ENCODE measurements around the gene CYP2S1. TPM values are rescaled to one million over a fixed set of nuclear protein-coding genes. Genes with fewer than 3 reads are reported as not detected.
"Not testable (repeated sequence)": the region's sequence is repeated elsewhere in the genome, so short reads cannot be mapped to it uniquely, and the experiment has no call there.

CYP2S1 gene
- total RNA-seq, 1 donor: 2.1 TPM

DNA sequence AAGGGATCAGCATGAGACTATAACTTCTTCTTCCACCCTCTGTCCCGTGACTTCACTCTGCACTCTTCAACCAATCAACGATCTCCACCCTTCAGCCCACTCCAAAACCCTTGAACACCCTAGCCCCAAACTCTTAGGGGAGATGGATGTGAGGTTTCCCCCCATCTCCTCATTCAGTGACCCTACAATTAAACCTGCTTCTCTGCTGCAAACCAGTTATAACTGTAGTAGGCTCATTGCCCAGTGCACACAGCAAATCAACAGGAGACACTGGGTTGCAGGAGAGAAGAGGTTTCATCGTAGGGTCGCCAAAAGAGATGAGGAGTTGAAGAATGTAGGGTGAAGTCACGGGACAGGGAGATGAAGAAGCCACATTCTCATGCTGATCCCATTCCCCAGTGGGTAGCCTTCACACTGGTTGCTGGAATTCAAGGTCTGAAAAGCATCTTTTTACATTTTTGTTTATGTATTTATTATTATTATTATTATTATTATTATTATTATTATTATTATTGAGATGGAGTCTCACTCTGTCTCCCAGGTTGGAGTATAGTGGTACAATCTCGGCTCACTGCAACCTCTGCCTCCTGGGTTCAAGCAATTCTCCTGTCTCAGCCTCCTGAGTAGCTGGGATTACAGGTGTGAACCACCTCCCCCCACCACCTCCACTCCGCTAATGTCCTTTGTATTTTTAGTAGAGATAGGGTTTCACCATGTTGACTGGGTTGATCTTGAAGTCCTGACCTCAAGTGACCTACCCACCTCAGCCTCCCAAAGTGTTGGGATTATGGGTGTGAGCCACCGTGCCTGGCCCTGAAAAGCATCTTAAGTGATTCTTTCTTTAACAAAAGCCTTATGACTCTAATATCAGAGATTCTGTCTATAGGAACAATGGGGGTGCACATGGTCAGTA is 5.8 kb upstream of the CYP2S1 start:
- H3K9me3 ChIP-seq (ENCODE audit: low read depth, low read length): no peaks in the 10 kb centered on the region
- peaks cover 6% of the 10 kb centered on the region for H3K27me3 ChIP-seq (ENCODE audit: insufficient read depth, low read length)
- peaks cover 3% of the 10 kb centered on the region for H3K4me1 ChIP-seq (ENCODE audit: insufficient read depth, low read length)
- no peak overlapping the region for H3K4me3 ChIP-seq (ENCODE audit: low read length)

DNA sequence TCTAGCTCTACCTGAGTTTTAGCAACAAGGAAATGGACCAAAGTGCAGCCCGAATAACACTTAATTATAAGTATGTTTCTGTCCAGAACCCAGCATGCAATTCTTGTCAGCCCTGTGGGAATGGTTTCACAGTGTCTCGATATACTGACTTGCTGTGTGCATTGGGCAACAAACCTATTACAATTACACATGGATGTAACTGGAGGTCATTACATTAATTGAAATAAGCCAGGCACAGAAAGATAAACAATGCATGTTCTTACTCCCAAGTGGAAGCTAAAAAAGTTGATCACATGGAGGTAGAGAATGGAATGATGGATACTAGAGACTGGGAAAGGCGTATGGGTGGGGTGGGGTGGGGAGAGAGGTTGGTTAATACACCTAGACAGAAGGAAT is 5.1 kb upstream of the CYP2S1 start:
- H3K9me3 ChIP-seq (ENCODE audit: low read depth, low read length): no peaks in the 10 kb centered on the region
- H3K4me3 ChIP-seq (ENCODE audit: low read length): no peak overlapping the region
- H3K27me3 ChIP-seq (ENCODE audit: insufficient read depth, low read length): peaks cover 13% of the 10 kb centered on the region
- peaks cover 10% of the 10 kb centered on the region for H3K4me1 ChIP-seq (ENCODE audit: insufficient read depth, low read length)

DNA sequence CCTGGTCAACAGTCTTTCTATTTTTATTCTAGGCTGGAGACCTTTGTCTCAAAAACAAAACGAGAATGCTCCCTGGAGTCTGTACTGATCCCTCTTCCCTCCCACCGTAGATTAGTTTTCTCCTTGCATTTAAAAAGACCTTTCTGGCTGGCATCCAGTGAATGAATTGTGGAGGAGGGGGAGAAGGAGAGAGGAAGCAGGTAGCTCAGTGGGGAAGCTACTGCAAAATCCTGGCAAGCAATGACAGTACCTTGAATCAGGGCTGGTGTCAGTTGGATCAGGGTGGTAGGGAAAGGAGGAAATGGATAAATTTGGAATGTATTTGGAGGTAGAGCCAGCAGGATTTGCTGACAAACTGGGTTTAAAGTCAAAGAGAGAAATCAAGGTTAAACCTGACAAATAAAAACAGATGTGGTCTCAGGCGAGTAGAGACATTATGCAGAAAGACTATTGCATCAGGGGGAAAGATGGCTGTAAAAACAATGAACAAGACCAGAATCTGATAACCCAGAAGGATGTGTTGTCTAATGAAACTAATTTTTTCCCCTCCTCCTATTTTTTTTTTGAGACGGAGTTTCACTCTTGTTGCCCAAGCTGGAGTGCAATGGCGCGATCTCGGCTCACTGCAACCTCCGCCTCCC is 3.5 kb upstream of the CYP2S1 start:
- Histone ChIP-seq H3K9me3 (ENCODE audit: low read depth, low read length) (no peaks in the 10 kb centered on the region), H3K27me3 (ENCODE audit: insufficient read depth, low read length) (peaks cover 18% of the 10 kb centered on the region), H3K4me1 (ENCODE audit: insufficient read depth, low read length) (peaks cover 25% of the 10 kb centered on the region), H3K4me3 (ENCODE audit: low read length) (no peak overlapping the region)

DNA sequence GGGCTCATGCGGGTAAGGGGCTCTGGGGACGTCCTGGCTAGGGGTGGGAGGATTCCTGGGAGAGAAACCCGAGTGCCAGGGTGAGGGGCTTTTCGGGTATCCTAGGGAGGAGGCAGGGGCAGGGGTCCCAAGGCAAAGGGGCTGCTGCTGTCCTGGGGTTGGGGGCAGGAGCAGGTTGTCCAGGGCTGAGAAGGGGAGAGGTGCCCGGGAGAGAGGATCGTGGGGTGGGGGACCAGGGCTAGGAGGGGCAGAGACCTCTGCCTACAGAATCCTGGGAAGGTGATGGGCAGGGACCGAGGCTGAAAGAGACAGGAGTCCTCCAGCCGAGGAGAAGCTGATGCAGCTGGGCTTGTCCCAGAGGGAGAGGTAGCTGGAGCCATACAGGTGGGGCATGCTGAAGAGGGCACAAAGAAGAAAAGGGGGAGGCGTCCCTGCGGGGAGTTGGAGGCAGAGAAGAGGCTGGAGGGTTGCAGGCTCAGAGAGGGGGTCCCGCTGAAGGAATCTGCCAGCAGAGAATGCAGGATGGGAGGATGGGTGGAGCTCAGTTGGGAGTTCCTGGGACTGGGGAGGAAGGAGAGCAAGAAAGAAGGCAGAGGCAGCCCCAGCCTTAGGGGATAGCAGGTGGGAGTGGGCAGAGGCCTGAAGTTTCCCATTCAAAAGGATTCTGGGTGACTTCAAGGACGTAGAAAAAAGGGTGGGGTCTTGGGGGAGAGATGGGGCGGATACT is 574 bp downstream of the CYP2S1 start:
- peaks cover 18% of the 10 kb centered on the region for H3K27me3 ChIP-seq (ENCODE audit: insufficient read depth, low read length)
- H3K4me1 ChIP-seq (ENCODE audit: insufficient read depth, low read length): peaks cover 41% of the 10 kb centered on the region
- H3K9me3 ChIP-seq (ENCODE audit: low read depth, low read length): no peaks in the 10 kb centered on the region
- H3K4me3 ChIP-seq (ENCODE audit: low read length): peak overlapping the region; percentile 25

DNA sequence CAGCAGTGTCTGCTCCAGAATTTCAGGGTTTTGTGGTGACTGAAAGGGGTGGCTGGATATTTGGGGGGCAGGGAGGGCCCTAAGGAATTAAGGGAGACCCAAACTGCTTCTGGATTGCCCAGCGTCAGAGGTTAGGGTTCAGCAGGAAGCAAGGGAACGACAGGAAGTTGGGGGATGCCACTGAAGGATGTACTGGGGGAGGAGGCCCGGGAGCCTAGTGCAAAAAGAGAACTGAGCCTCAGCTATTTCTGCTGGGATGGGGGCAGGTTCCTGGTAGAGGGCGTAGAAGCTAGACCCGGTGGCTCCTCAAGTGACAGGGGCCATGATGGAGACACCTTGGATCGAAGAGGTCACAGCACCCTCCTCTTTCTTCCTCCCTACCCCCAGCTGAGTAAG is 1.1 kb downstream of the CYP2S1 start:
- Histone ChIP-seq H3K9me3 (ENCODE audit: low read depth, low read length) (no peaks in the 10 kb centered on the region), H3K27me3 (ENCODE audit: insufficient read depth, low read length) (peaks cover 18% of the 10 kb centered on the region), H3K4me3 (ENCODE audit: low read length) (no peak overlapping the region), H3K4me1 (ENCODE audit: insufficient read depth, low read length) (peaks cover 41% of the 10 kb centered on the region)

DNA sequence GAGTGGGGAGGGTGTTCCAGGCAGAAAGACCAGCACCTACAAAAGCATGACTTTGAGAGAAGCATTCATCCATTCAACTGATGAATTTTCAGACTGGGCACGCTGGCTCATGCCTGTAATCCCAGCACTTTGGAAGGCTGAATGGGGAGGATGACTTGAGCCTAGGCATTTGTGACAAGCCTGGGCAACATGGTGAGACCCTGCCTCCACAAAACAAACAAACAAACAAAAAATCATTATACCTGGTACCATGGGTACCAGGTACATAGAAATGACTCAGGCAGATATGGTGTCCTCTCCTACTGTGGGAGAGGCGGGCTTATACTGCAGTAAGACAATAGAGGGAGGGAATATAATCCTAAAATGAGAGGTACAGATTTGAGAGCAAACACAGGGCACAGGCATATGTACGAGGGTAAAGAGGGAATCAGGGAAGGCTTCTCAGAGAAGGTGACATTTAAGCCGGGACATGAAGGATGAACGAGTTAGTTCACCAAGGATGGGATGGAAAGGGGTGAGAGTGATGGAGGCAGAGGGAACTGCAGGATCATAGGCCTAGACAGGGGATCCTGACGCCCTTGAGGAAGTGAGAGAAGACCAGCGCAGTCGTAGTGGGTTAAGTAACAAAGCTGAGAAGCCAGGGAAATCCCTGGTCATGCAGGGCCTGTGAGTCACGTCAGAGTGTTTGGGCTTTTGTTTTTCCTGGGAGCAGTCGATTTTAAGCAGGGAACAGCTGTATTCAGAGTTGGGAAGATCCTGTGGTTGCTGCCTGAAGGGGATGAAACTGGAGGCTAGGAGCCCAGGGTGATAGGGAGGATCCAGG is 2.9 kb downstream of the CYP2S1 start:
- peaks cover 41% of the 10 kb centered on the region for H3K4me1 ChIP-seq (ENCODE audit: insufficient read depth, low read length)
- peaks cover 18% of the 10 kb centered on the region for H3K27me3 ChIP-seq (ENCODE audit: insufficient read depth, low read length)
- no peaks in the 10 kb centered on the region for H3K9me3 ChIP-seq (ENCODE audit: low read depth, low read length)
- H3K4me3 ChIP-seq (ENCODE audit: low read length): no peak overlapping the region

DNA sequence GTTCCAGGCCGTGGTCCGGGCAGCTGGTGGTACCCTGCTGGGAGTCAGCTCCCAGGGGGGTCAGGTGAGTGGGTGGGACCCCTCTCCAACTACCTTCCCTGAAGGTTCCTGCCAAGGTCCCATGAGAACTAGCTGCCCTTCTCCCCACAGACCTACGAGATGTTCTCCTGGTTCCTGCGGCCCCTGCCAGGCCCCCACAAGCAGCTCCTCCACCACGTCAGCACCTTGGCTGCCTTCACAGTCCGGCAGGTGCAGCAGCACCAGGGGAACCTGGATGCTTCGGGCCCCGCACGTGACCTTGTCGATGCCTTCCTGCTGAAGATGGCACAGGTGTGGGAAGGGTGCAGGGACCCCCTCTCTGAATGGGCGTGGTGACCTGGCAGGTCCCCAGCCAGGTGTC is 5.5 kb downstream of the CYP2S1 start:
- H3K4me3 ChIP-seq (ENCODE audit: low read length): no peak overlapping the region
- peaks cover 26% of the 10 kb centered on the region for H3K4me1 ChIP-seq (ENCODE audit: insufficient read depth, low read length)
- H3K9me3 ChIP-seq (ENCODE audit: low read depth, low read length): no peaks in the 10 kb centered on the region
- H3K27me3 ChIP-seq (ENCODE audit: insufficient read depth, low read length): no peaks in the 10 kb centered on the region

DNA sequence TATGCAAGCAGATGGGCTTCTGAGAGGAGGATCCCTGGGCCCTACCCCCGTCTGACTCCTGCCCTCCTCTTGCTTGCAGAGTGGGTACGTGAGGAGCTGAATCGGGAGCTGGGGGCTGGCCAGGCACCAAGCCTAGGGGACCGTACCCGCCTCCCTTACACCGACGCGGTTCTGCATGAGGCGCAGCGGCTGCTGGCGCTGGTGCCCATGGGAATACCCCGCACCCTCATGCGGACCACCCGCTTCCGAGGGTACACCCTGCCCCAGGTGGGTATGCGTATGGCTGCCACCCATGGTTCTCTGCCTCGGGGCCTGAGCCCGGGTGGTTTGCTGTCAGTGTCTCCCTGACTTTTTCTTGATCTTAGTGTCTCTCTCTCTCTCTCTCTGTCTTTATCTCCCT is 10.4 kb downstream of the CYP2S1 start:
- H3K4me3 ChIP-seq (ENCODE audit: low read length): no peak overlapping the region
- H3K4me1 ChIP-seq (ENCODE audit: insufficient read depth, low read length): no peaks in the 10 kb centered on the region
- H3K9me3 ChIP-seq (ENCODE audit: low read depth, low read length): no peaks in the 10 kb centered on the region
- no peaks in the 10 kb centered on the region for H3K27me3 ChIP-seq (ENCODE audit: insufficient read depth, low read length)

DNA sequence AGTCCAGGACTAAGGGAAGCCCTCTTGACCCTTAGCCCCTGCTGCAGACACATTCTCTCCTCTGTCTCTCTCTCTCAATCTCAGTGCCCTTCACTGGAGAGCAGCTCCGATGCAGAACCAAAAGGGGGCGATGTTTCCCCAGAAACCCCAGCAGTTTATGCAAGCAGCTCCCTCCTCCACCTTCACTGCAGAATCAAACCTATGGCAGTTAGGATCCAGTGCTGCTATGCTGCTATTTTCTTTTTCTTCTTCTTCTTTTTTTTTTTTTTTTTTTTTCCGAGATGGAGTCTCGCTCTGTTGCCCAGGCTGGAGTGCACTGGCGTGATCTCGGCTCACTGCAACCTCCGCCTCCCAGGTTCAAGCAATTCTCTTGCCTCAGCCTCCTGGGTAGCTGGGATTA is 11.3 kb downstream of the CYP2S1 start:
- not testable (repeated sequence) for H3K27me3 ChIP-seq (ENCODE audit: insufficient read depth, low read length); H3K9me3 ChIP-seq (ENCODE audit: low read depth, low read length); H3K4me1 ChIP-seq (ENCODE audit: insufficient read depth, low read length); H3K4me3 ChIP-seq (ENCODE audit: low read length)

DNA sequence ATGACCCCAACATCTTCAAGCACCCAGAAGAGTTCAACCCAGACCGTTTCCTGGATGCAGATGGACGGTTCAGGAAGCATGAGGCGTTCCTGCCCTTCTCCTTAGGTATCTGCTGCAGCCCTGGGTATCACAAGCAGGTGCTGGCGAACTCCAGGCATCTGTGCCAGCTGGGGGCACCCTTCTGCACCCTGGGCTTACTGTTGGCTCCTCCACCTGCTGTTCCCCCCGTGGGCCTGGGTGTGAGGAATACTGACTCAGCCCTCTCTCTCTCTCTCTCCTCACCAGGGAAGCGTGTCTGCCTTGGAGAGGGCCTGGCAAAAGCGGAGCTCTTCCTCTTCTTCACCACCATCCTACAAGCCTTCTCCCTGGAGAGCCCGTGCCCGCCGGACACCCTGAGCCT is 13.0 kb downstream of the CYP2S1 start:
- Histone ChIP-seq H3K4me3 (ENCODE audit: low read length) (no peak overlapping the region), H3K27me3 (ENCODE audit: insufficient read depth, low read length) (no peaks in the 10 kb centered on the region), H3K9me3 (ENCODE audit: low read depth, low read length) (no peaks in the 10 kb centered on the region), H3K4me1 (ENCODE audit: insufficient read depth, low read length) (no peaks in the 10 kb centered on the region)

DNA sequence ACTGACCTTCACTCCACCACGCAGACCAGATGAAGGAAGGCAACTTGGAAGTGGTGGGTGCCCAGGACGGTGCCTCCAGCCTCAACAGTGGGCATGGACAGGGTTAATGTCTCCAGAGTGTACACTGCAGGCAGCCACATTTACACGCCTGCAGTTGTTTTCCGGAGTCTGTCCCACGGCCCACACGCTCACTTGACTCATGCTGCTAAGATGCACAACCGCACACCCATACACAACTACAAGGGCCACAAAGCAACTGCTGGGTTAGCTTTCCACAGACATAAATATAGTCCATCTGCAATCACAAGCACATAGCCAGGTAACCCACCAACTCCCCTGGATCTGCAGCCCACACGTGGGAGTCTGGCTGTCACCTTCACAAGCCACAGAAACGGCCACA is 13.4 kb downstream of the CYP2S1 start:
- no peak overlapping the region for H3K4me3 ChIP-seq (ENCODE audit: low read length)
- H3K27me3 ChIP-seq (ENCODE audit: insufficient read depth, low read length): no peaks in the 10 kb centered on the region
- H3K4me1 ChIP-seq (ENCODE audit: insufficient read depth, low read length): no peaks in the 10 kb centered on the region
- H3K9me3 ChIP-seq (ENCODE audit: low read depth, low read length): no peaks in the 10 kb centered on the region

DNA sequence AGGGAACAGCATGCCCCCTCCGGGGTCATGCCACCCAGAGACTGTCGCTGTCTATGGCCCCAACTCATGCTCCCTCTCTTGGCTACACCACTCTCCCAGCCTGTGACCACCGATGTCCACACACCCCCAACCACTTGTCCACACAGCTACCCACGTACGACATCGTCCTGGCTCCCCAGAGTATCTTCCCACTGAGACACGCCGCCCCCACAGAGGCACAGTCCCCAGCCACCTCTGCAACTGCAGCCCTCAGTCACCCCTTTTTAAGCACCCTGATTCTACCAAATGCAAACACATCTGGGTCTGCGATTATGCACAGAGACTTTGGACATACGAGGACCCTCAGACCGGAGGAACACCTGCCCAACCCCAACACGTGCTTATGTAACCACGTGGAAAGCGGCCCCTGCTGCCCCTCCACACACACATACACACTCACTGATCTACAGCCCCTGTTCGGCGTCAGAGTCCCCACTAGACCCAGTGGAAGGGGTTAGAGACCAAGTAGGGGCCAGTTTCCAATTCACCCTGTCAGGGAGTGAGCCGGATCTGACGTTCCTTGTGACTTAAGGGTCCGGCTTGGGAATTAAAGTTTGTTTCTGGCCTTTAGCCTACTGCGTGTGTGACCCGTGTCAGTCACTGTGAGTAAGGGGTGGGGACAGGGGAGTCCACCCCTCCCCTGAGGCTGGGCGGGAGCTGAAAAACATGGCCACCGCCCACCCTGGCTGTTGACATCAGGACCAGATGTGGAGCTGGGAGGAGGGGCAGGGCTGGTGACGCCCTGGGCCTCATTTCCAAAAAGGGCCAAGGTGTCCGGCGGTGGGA is 14.1 kb downstream of the CYP2S1 start:
- Histone ChIP-seq H3K9me3 (ENCODE audit: low read depth, low read length) (no peaks in the 10 kb centered on the region), H3K4me1 (ENCODE audit: insufficient read depth, low read length) (no peaks in the 10 kb centered on the region)

DNA sequence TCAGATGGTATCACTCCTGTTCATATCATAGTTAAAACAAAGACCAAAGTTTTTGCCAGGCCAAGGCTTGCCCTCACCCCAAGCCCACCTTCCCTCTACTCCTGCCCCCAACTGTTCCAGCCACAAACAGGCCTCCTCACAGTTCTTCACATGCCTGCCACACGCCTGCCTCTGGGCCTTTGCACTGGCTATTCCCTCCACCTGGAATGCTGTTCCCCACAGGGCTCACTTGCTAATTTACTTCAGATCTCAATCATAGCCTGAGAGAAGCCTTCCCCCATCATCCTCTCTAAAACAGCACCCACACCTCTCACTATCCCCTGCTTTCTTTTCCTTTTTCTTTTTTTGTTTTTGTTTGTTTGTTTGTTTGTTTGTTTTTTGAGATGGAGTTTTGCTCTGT is 21.1 kb downstream of the CYP2S1 start:
- H3K27me3 ChIP-seq (ENCODE audit: insufficient read depth, low read length): no peaks in the 10 kb centered on the region
- H3K4me3 ChIP-seq (ENCODE audit: low read length): no peak overlapping the region
- no peaks in the 10 kb centered on the region for H3K4me1 ChIP-seq (ENCODE audit: insufficient read depth, low read length)
- no peaks in the 10 kb centered on the region for H3K9me3 ChIP-seq (ENCODE audit: low read depth, low read length)

More for the DNA sequence above, 14.1 kb downstream of the CYP2S1 start:
- H3K4me3 ChIP-seq (ENCODE audit: low read length): no peak overlapping the region
- no peaks in the 10 kb centered on the region for H3K27me3 ChIP-seq (ENCODE audit: insufficient read depth, low read length)

DNA sequence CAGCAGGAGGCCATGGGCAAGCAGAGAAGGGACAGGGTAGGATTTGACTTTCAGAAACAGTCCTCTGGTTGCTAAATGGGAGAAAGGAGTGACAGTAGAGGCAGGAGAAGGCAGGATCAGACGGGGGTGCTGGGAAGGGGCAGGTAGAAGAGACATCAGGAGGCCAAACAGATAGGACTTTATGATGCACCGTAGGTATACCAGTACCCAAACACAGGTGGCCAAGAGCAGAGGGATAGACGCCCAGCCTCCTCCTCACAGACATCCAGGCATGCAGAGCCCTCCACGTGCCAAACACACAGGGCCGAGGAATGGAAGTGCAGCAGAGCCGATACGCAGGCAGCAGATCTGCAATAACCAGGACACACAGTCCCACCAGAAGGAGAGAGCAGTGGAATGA is 24.7 kb downstream of the CYP2S1 start:
- Histone ChIP-seq H3K9me3 (ENCODE audit: low read depth, low read length) (no peaks in the 10 kb centered on the region), H3K4me1 (ENCODE audit: insufficient read depth, low read length) (no peaks in the 10 kb centered on the region), H3K4me3 (ENCODE audit: low read length) (no peak overlapping the region), H3K27me3 (ENCODE audit: insufficient read depth, low read length) (peaks cover 8% of the 10 kb centered on the region)
